HG02970 (cell line): ENCODE results near the gene MEF2B.
A peak's percentile ranks its signal among the peaks of the same experiment; 100 is the strongest.

ENCODE experiments used
- ATAC-seq: cut with Tn5 transposase; IDR thresholded peaks from one replicate; pipeline ENCODE4 v1.9.1; 2021; ENCODE audit warnings: mild to moderate bottlenecking, moderate library complexity, moderate number of reproducible peaks; ENCODE audit not compliant: unreplicated experiment, low FRiP score

The MEF2B gene

GRCh38 chr19:19170053-19170872, at the start of gene MEF2B:
MEF2B (minus strand) TSS chr19:19170263; CDS start chr19:19150735, 19,528 bp downstream.
- peak; percentile 68 for ATAC-seq

- ATAC-seq, result no peak
Measured at GRCh38 chr19:19218911-19219310, 48.8 kb upstream of the MEF2B start.

GRCh38 chr19:19217099-19217498, 47.0 kb upstream of the MEF2B start:
- no peak for ATAC-seq

DNA sequence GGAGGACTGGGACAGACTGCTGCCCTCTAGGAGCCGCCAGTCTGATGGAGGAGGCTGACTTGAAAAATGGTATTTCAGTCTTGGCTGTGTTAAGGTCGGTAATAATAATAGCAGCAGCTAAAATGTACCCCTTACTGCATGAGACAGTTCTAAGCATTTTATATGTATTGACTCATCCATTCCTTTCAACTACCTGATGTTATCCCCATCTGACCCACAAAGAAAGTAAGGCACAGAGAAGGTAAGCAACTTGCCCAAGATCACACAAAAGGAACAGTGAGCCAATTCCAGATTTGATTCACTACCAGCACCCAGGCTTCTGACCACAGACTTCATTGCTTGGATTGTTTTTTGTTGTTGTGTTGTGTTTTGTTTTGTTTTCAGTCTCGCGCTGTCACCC, 45.7 kb upstream of the MEF2B start:
- ATAC-seq, result no peak

- ATAC-seq, result no peak
Measured at GRCh38 chr19:19214892-19215291, 44.8 kb upstream of the MEF2B start.

GRCh38 chr19:19214159-19214490, 44.1 kb upstream of the MEF2B start:
- no peak for ATAC-seq

DNA sequence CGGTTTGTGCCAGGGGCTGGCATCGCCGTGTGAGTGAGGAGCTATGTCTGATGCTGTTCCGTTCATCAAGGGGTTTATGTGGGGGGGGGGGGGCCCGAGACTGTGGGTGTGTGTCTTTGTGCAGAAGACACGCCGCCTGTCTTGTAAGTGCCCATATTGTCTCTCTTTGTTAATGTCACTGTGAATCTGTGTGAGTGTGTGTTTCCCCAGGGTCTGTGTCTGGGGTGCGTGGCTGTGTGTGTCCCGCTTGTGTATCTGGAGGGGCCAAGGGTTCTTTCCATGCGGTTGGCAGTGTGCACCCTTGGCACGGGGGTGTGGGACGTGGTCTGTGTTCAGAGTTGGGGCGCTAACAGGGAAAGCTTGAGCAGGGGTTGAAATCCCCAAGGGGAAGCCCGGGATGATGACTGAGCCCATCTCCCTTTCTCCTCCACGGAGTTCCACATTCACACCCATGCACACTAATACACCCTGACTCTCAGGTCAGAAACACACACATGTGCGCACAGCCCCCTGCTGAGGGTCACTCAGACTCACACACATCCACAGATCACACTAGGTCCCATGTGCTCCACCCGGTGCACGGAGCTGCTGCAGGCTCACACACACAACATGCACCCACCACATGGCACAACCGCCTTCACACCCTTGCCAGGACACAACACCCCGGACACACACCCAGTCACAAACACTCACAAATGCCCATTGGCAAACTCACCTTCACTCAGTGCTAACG, 43.5 kb upstream of the MEF2B start:
- ATAC-seq, result no peak

- ATAC-seq, result no peak
Measured at GRCh38 chr19:19212916-19213315, 42.9 kb upstream of the MEF2B start.

DNA sequence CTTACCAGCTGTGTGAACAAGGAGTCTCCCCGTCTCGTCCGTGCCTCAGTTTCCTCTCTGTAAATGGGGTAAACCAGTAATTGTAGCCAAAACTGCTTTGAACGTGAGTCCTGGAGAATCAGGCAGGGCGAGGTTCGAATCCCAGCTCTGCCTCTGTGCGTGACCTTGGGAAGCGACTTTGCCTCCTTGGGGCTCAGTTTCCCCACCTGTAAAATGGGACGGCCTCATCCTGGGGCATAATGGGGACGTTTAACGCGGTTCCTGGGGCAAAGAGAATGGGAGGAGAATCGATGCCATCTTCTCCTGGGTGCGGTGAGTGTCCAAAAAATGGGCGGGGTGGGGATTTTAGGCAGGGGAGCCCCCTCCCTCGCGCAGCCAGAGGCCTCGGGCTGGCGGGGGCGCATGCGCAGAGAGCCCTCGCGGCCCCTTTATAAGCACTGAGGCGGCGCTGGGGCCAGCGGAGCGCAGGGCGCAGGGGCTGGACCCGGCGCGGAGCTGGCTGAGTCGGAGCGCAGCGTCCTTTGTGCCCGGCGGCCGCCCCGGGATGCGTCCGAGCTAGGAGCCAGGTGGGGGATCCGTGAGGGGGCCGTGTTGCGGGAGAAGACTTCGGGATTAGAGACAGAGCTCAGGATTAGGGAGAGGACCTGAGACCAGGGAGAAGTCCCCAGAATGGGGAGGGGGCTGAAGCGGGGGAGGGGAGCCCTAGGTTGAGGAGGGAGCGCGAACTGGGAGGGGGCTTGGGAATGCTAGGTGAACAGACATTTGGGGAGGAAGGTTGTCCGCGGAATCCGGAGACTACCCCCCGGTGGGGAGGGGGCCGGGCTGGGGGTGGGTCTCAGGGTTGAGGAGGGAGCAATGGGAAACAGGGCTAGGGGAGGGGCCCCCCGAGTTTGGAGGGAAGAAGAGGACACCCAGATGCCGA, 41.7 kb upstream of the MEF2B start, which contains the start of gene NCAN:
Gene NCAN, plus strand, starts transcription at position 460 of the 922 bp plus-strand sequence. CDS start 4,996 bp downstream, outside the sequence.
- no peak for ATAC-seq

- no peak for ATAC-seq
Measured at GRCh38 chr19:19209372-19209771, 39.3 kb upstream of the MEF2B start.

- no peak for ATAC-seq
Measured at GRCh38 chr19:19207637-19208572, 37.8 kb upstream of the MEF2B start.

DNA sequence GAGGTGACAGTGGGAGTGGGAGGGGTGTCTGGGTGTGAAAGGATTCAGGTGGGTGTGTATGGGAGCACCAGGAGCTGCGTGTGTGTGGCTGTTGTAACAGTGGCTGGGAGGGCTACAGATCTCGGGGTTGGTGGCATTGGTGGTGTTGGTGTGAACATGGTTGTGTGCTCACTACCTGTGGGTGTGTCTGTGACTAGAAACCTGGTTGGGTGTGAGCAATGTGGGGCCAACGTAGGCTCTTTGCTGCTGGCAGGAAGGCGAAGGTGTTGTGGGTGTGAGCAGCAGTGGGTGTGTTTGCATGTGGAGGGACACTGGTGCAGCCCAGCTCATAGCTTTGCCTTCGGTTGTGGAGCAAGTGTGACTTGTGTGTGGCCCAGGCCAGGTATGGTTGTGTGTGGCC, 36.9 kb upstream of the MEF2B start:
- ATAC-seq, result no peak

DNA sequence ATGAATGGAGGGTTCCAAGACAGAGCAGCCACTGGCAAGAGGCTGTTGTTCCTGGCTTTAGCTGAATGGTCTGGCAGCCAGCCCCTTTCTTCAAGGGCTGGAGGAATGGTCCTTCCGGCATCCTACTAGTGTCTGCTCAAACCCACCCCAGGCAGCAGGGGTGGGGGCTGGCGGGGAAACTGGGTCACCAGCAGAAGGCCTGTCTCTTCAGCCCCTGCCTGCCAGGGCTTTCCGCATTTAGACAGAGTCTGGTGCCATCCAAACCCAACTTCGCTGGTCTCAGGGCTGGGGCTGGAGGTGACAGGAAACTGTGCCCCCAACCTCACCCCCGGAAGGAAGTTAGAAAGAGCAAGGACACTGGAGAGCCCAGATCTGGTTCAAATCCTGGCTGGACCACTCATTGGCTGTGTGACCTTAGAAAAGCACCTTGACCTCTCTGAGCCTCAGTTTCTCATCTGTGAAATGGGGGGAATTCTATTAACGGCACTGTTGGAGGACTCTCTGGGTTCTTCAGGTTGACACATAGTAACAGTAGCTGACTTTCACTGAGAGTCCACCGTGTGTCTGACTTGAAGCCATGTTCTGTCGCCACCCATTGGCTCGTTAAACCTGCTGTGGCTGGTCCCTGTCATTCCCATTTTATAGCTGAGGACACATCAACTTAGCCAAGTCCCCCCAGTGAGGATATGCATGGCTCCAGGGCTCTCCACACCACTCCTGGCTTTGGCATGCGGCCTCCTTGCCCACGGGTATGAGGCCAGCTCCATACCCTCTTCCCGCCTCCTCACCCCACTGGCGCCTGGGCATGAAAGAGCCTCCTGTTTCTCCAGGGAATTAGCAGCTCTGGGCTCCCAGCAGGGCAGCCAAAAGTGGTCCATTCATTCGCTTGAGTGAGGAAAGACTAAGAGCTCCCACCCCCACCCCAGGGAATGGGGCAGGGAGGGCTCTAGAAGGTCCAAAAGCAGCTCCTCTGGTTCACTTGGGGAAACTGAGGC, 35.6 kb upstream of the MEF2B start:
- no peak for ATAC-seq

DNA sequence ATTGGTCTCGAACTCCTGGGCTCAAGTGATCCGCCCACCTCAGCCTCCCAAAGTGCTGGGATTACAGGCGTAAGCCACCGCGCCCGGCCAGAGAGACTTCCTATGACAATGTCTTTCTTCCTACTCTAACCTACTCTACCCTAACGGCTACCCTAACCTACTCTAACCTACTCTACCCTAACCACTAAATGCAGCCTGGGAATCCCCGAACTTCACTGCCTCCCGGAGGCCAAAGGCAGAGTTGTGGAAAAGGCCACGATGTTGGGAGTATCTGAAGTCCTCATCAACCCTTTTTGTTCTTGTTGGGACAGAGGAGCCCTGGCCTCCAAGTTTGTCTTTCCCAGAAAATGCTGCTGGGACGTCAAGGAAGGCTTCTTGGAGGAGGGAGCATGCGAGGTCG, 34.1 kb upstream of the MEF2B start:
- ATAC-seq, result no peak

GRCh38 chr19:19203012-19203856, 33.2 kb upstream of the MEF2B start, which contains the start of gene NR2C2AP:
NR2C2AP (minus strand) TSS chr19:19203414; CDS start chr19:19203060, 354 bp downstream.
- peak; percentile 82 for ATAC-seq

DNA sequence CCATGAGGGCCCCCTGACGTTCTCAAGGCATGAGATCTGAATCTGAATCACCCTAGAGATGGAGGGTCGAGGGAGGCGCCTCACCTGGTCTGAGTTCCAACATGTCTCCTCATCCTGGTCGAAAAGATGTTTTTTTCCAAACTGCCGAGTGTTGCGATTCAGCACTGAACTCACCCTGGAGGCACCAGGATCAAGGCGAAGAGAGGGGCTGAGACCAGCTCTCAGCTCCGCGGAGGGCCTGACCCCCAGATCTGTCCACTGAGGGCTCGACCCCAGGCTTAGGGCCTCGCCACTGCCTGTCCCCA, 32.6 kb upstream of the MEF2B start:
- ATAC-seq, result no peak
